HEK293 (cell line): ENCODE results near the gene EIF2S1.

Experiments used
- BCL11A ChIP-seq: fragments of 450-650 bp; formaldehyde crosslinking; IDR thresholded peaks from 2 replicates; pipeline ENCODE4 v1.5.1; 2016; ENCODE audit warnings: low read depth, missing biosample characterization, missing genetic modification characterization
- CTCF ChIP-seq: fragments of 450-650 bp; formaldehyde crosslinking; IDR thresholded peaks from 2 replicates; pipeline ENCODE4 v1.5.1; 2016; ENCODE audit warnings: missing biosample characterization, missing genetic modification characterization
- KLF8 ChIP-seq: fragments of 450-650 bp; formaldehyde crosslinking; IDR thresholded peaks from 2 replicates; pipeline ENCODE4 v1.5.1; 2016; ENCODE audit warnings: missing biosample characterization, missing genetic modification characterization
- ZFP3 ChIP-seq: fragments of 450-650 bp; formaldehyde crosslinking; IDR thresholded peaks from 2 replicates; pipeline ENCODE4 v1.5.1; 2016; ENCODE audit warnings: low read depth, missing biosample characterization, missing genetic modification characterization
- ZFP41 ChIP-seq: fragments of 450-650 bp; formaldehyde crosslinking; IDR thresholded peaks from 2 replicates; pipeline ENCODE4 v1.5.1; 2016; ENCODE audit warnings: missing biosample characterization, missing genetic modification characterization, borderline replicate concordance
- ZFP69B ChIP-seq: fragments of 450-650 bp; formaldehyde crosslinking; IDR thresholded peaks from 2 replicates; pipeline ENCODE4 v1.5.1; 2016; ENCODE audit warnings: missing biosample characterization, missing genetic modification characterization
- ZNF140 ChIP-seq: fragments of 450-650 bp; formaldehyde crosslinking; IDR thresholded peaks from 2 replicates; pipeline ENCODE4 v1.5.1; 2016; ENCODE audit warnings: missing biosample characterization, missing genetic modification characterization
- ZNF202 ChIP-seq: fragments of 450-650 bp; formaldehyde crosslinking; IDR thresholded peaks from 2 replicates; pipeline ENCODE4 v1.5.1; 2016; ENCODE audit warnings: missing biosample characterization, missing genetic modification characterization, borderline replicate concordance
- ZNF274 ChIP-seq, 2 experiments: fragments of 200-500 bp in 1 of 2; fragments of 450-650 bp in 1 of 2; sonication (Bioruptor generic) in 1 of 2; formaldehyde crosslinking in 1 of 2; IDR thresholded peaks; 2 replicates each; pipeline versions ENCODE4 v1.5.1 to v1.6.1; 2014 to 2016; ENCODE audit warnings: borderline replicate concordance in 1 of 2, inconsistent platforms in 1 of 2, low read length in 1 of 2, missing biosample characterization in 1 of 2, missing genetic modification characterization in 1 of 2
- ZNF510 ChIP-seq: fragments of 450-650 bp; formaldehyde crosslinking; IDR thresholded peaks from 2 replicates; pipeline ENCODE4 v1.5.1; 2018; ENCODE audit warnings: mild to moderate bottlenecking, missing genetic modification characterization, missing biosample characterization; ENCODE audit not compliant: insufficient replicate concordance
- ZNF529 ChIP-seq: fragments of 450-650 bp; formaldehyde crosslinking; IDR thresholded peaks from 2 replicates; pipeline ENCODE4 v1.5.1; 2017; ENCODE audit warnings: missing genetic modification characterization, missing biosample characterization; ENCODE audit not compliant: insufficient replicate concordance
- ZNF555 ChIP-seq: fragments of 450-650 bp; formaldehyde crosslinking; conservative IDR thresholded peaks from 2 replicates; pipeline ENCODE4 v1.5.1; 2017; ENCODE audit warnings: missing biosample characterization, mild to moderate bottlenecking, missing genetic modification characterization, inconsistent platforms

- TF ChIP-seq ZNF555 (tag by site-specific recombination) = no peak
- no peak for TF ChIP-seq CTCF (tag by site-specific recombination)
- TF ChIP-seq ZNF140 (tag by site-specific recombination) = no peak
- no peak for TF ChIP-seq ZFP69B (tag by site-specific recombination)
- no peak for TF ChIP-seq ZNF510 (tag by site-specific recombination)
- no peak for TF ChIP-seq BCL11A (tag by site-specific recombination)
- no peak for TF ChIP-seq ZFP3 (tag by site-specific recombination)
- no peak for TF ChIP-seq ZFP41 (tag by site-specific recombination)
- no peak for TF ChIP-seq ZNF202 (tag by site-specific recombination)
- no peak for TF ChIP-seq ZNF274 (IDR thresholded peaks at IDR 0.05; ENCODE audit: low read length)
- TF ChIP-seq ZNF274 (tag by site-specific recombination; IDR thresholded peaks at IDR 0.05; ENCODE audit: borderline replicate concordance) = no peak
- TF ChIP-seq KLF8 (tag by site-specific recombination) = no peak
- no peak for TF ChIP-seq ZNF529
These were observed 41.0 kb upstream of the EIF2S1 start for GRCh38 chr14:67319142-67319541.
